H1 (cell line): ENCODE data around the gene CCDC178. TPM values are rescaled to one million over a fixed set of nuclear protein-coding genes. Genes with fewer than 3 reads are reported as not detected.

Experiments used
- CTCF ChIA-PET: fragments of 300-600 bp; sonication (Branson Sonifier 250); formaldehyde crosslinking; loops from one replicate; lab custom pipeline; 2021; ENCODE audit not compliant: partially characterized antibody; lab: Charles Lee
- POLR2A ChIA-PET: fragments of 300-600 bp; sonication (Branson Sonifier 250); formaldehyde crosslinking; loops from one replicate; lab custom pipeline; 2021; ENCODE audit warnings: inconsistent platforms; ENCODE audit not compliant: partially characterized antibody; lab: Charles Lee
- DNase-seq, 2 experiments: peaks; one replicate each; pipeline versions ENCODE4 v3.0.0 to v3.0.0-alpha.2; 2010 to 2022; ENCODE audit warnings: low spot score in 2 of 2, low read depth in 1 of 2, mixed read lengths in 1 of 2
- FAIRE-seq: peaks from 2 replicates; lab custom pipeline; 2011; peaks lifted over from hg19 to GRCh38; lab: Jason Lieb, UNC
- H2AFZ ChIP-seq: 2 replicates; pipeline ENCODE4 v1.8.1; 2012; ENCODE audit warnings: low read length, inconsistent platforms
- H2AK5ac ChIP-seq: 2 replicates; pipeline ENCODE4 v1.6.1; 2013; ENCODE audit warnings: low read depth, low read length
- H2BK120ac ChIP-seq: replicated peaks from 2 replicates; pipeline ENCODE3; 2013; ENCODE audit warnings: low read depth, low read length, inconsistent platforms
- H2BK12ac ChIP-seq: 2 replicates; pipeline ENCODE4 v1.6.1; 2013; ENCODE audit warnings: low read depth, low read length
- H2BK15ac ChIP-seq: 2 replicates; pipeline ENCODE4 v1.6.1; 2013; ENCODE audit warnings: low read length
- H2BK20ac ChIP-seq: 2 replicates; pipeline ENCODE4 v1.6.1; 2013; ENCODE audit warnings: low read length
- H2BK5ac ChIP-seq: 2 replicates; pipeline ENCODE4 v1.6.1; 2013; ENCODE audit warnings: low read depth, low read length
- H3K14ac ChIP-seq: 2 replicates; pipeline ENCODE4 v1.6.1; 2013; ENCODE audit warnings: inconsistent platforms; ENCODE audit not compliant: insufficient read length
- H3K18ac ChIP-seq: 2 replicates; pipeline ENCODE4 v1.6.1; 2013; ENCODE audit warnings: low read length; ENCODE audit errors: extremely low read depth
- H3K23ac ChIP-seq: 2 replicates; pipeline ENCODE4 v1.6.1; 2013; ENCODE audit warnings: inconsistent platforms; ENCODE audit not compliant: insufficient read length
- H3K23me2 ChIP-seq: 2 replicates; pipeline ENCODE4 v1.6.1; 2013; ENCODE audit warnings: low read depth, low read length
- H3K27ac ChIP-seq: 2 replicates; pipeline ENCODE4 v1.6.1; 2011; ENCODE audit warnings: low read depth, low read length, inconsistent platforms
- H3K27me3 ChIP-seq, 4 experiments: replicated peaks in 1 of 4; 1 replicate in 1 of 4; 2 replicates in 3 of 4; pipeline versions ENCODE4 v1.6.1 to v1.8.1; 2011 to 2013; ENCODE audit warnings: low read length in 3 of 4, mild to moderate bottlenecking in 3 of 4, inconsistent platforms in 2 of 4, mixed read lengths in 2 of 4, moderate library complexity in 1 of 4; ENCODE audit not compliant: control insufficient read depth in 3 of 4, insufficient read depth in 3 of 4; ENCODE audit errors: extremely low read depth in 1 of 4
- H3K36me3 ChIP-seq, 4 experiments: 2 replicates each; pipeline versions ENCODE4 v1.6.1 to v1.8.1; 2011 to 2013; ENCODE audit warnings: mild to moderate bottlenecking in 4 of 4, low read length in 3 of 4, moderate library complexity in 2 of 4, control low read depth in 1 of 4, inconsistent platforms in 1 of 4; ENCODE audit not compliant: insufficient read depth in 4 of 4, control insufficient read depth in 2 of 4
- H3K4ac ChIP-seq: replicated peaks from 2 replicates; pipeline ENCODE3; 2013; ENCODE audit warnings: low read length, low read depth, mixed read lengths, inconsistent platforms; ENCODE audit not compliant: insufficient read length
- H3K4me1 ChIP-seq, 4 experiments: replicated peaks in 1 of 4; 1 replicate in 1 of 4; 2 replicates in 3 of 4; pipeline versions ENCODE4 v1.6.1 to v1.8.1; 2011 to 2013; ENCODE audit warnings: low read length in 3 of 4, inconsistent platforms in 2 of 4, mixed read lengths in 1 of 4; ENCODE audit not compliant: insufficient read depth in 4 of 4, control insufficient read depth in 3 of 4
- H3K4me2 ChIP-seq, 2 experiments: 2 replicates each; pipeline versions ENCODE4 v1.6.1 to v1.8.1; 2011 to 2013; ENCODE audit warnings: low read depth in 2 of 2, low read length in 2 of 2, control low read depth in 1 of 2, inconsistent platforms in 1 of 2, mild to moderate bottlenecking in 1 of 2; ENCODE audit not compliant: insufficient read depth in 1 of 2
- H3K4me3 ChIP-seq, 4 experiments: fragments of 200-600, 300-600 bp in 1 of 4; sonication (generic), shearing (Covaris generic), sonication (Bioruptor Twin) in 1 of 4; 2 replicates each; pipeline versions ENCODE4 v1.5.1 to v1.8.1; 2011 to 2016; ENCODE audit warnings: low read length in 4 of 4, low read depth in 3 of 4, control low read depth in 2 of 4, inconsistent platforms in 2 of 4, mild to moderate bottlenecking in 2 of 4, mixed read lengths in 1 of 4, moderate library complexity in 1 of 4; ENCODE audit not compliant: insufficient read depth in 2 of 4; ENCODE audit errors: extremely low read depth in 1 of 4
- H3K56ac ChIP-seq: replicated peaks from 2 replicates; pipeline ENCODE3; 2013; ENCODE audit warnings: low read depth, mild to moderate bottlenecking, mixed read lengths, low read length, inconsistent platforms; ENCODE audit not compliant: insufficient read length
- H3K79me1 ChIP-seq: 2 replicates; pipeline ENCODE4 v1.6.1; 2013; ENCODE audit warnings: low read depth, low read length, control low read depth
- H3K79me2 ChIP-seq, 2 experiments: 2 replicates each; pipeline versions ENCODE4 v1.6.1 to v1.8.1; 2012 to 2013; ENCODE audit warnings: low read length in 2 of 2, mild to moderate bottlenecking in 2 of 2, inconsistent platforms in 1 of 2; ENCODE audit not compliant: insufficient read depth in 2 of 2, control insufficient read depth in 1 of 2
- H3K9ac ChIP-seq, 4 experiments: replicated peaks in 1 of 4; 1 replicate in 1 of 4; 2 replicates in 3 of 4; pipeline versions ENCODE4 v1.6.1 to v1.8.1; 2011 to 2013; ENCODE audit warnings: low read depth in 3 of 4, low read length in 3 of 4, control low read depth in 2 of 4, mild to moderate bottlenecking in 2 of 4, moderate library complexity in 2 of 4, inconsistent platforms in 1 of 4; ENCODE audit errors: extremely low read depth in 1 of 4
- H3K9me3 ChIP-seq, 2 experiments: 2 replicates each; pipeline versions ENCODE4 v1.6.1 to v1.8.1; 2012 to 2013; ENCODE audit warnings: mild to moderate bottlenecking in 2 of 2, moderate library complexity in 2 of 2, control low read depth in 1 of 2, inconsistent platforms in 1 of 2, low read depth in 1 of 2, low read length in 1 of 2, mixed read lengths in 1 of 2; ENCODE audit not compliant: insufficient read depth in 2 of 2
- H4K20me1 ChIP-seq, 2 experiments: replicated peaks in 1 of 2; 2 replicates each; pipeline versions ENCODE3 to v1.8.1; 2011 to 2013; ENCODE audit warnings: inconsistent platforms in 2 of 2, low read length in 2 of 2, mild to moderate bottlenecking in 1 of 2; ENCODE audit not compliant: insufficient read depth in 2 of 2, control insufficient read depth in 1 of 2
- H4K5ac ChIP-seq: 2 replicates; pipeline ENCODE4 v1.6.1; 2013; ENCODE audit warnings: low read length, low read depth, mixed read lengths, inconsistent platforms; ENCODE audit not compliant: insufficient read length
- H4K8ac ChIP-seq: 2 replicates; pipeline ENCODE4 v1.8.0; 2013; ENCODE audit warnings: mild to moderate bottlenecking, moderate library complexity, low read length, inconsistent platforms; ENCODE audit not compliant: insufficient read depth; ENCODE audit errors: extremely low read depth
- H4K91ac ChIP-seq: replicated peaks from 2 replicates; pipeline ENCODE3; 2013; ENCODE audit warnings: low read length, mixed read lengths, inconsistent platforms; ENCODE audit not compliant: insufficient read length
- BACH1 ChIP-seq: IDR thresholded peaks from 2 replicates; pipeline ENCODE4 v1.6.1; 2012; ENCODE audit warnings: low read length, improper control_type of control experiment
- CREB1 ChIP-seq: IDR thresholded peaks from 2 replicates; pipeline ENCODE4 v1.6.1; 2012; ENCODE audit warnings: inconsistent platforms
- EGR1 ChIP-seq: IDR thresholded peaks from 2 replicates; pipeline ENCODE4 v1.6.1; 2011; ENCODE audit warnings: low read depth, low read length, borderline replicate concordance
- EZH2 ChIP-seq: fragments of 200-600 bp; sonication (generic); IDR thresholded peaks from 2 replicates; pipeline ENCODE4 v1.7.1; 2012; ENCODE audit warnings: low read depth, mild to moderate bottlenecking, moderate library complexity, low read length, inconsistent platforms; ENCODE audit not compliant: severe bottlenecking
- FOSL1 ChIP-seq: IDR thresholded peaks from 2 replicates; pipeline ENCODE4 v1.6.1; 2011; ENCODE audit warnings: mild to moderate bottlenecking, low read depth, low read length, moderate library complexity; ENCODE audit not compliant: insufficient read depth
- KDM1A ChIP-seq: fragments of 200-600, 300-600 bp; sonication (generic); IDR thresholded peaks from 2 replicates; pipeline ENCODE4 v1.7.1; 2016; ENCODE audit warnings: mild to moderate bottlenecking, low read length, borderline replicate concordance
- KDM5A ChIP-seq: fragments of 200-600 bp; IDR thresholded peaks from 2 replicates; pipeline ENCODE4 v1.7.1; 2012; ENCODE audit warnings: mild to moderate bottlenecking, low read length, inconsistent platforms, mixed read lengths
- MAX ChIP-seq: IDR thresholded peaks from 2 replicates; pipeline ENCODE4 v1.6.1; 2012; ENCODE audit warnings: inconsistent platforms
- POLR2AphosphoS5 ChIP-seq: IDR thresholded peaks from 2 replicates; pipeline ENCODE4 v1.6.1; 2011; ENCODE audit warnings: low read depth, low read length
- POU5F1 ChIP-seq: IDR thresholded peaks from 2 replicates; pipeline ENCODE4 v1.6.1; 2011; ENCODE audit warnings: low read depth, mild to moderate bottlenecking, low read length, moderate library complexity
- RBBP5 ChIP-seq: IDR thresholded peaks from 2 replicates; pipeline ENCODE4 v1.7.1; 2012; ENCODE audit warnings: low read depth, mild to moderate bottlenecking, inconsistent platforms, low read length, moderate library complexity, borderline replicate concordance
- SP2 ChIP-seq: IDR thresholded peaks from 2 replicates; pipeline ENCODE4 v1.6.1; 2012; ENCODE audit warnings: mild to moderate bottlenecking, low read length, inconsistent platforms
- WGBS, 2 experiments: shearing (Covaris generic) in 1 of 2; methylation state at CpG; one replicate each; pipeline versions ENCODE4 v1.1.6 to v1.1.7; 2013 to 2015; ENCODE audit warnings: low lambda C conversion rate in 2 of 2, mixed read lengths in 2 of 2, inconsistent platforms in 1 of 2, low coverage in 1 of 2, missing lambda C conversion rate in 1 of 2; ENCODE audit not compliant: insufficient replicate concordance in 2 of 2, insufficient coverage in 1 of 2, insufficient read length in 1 of 2; ENCODE audit errors: extremely low coverage in 1 of 2, missing lambda C conversion rate in 1 of 2; 5-methylcytosine and 5-hydroxymethylcytosine counted together
- polyA plus RNA-seq, 7 experiments: library from polyadenylated mRNA; depleted of rRNA in 3 of 7; stranded (reverse) in 5 of 7; unstranded in 2 of 7; fragments of >200 nt in 5 of 7; fragments of 200-250 nt in 2 of 7; gene quantifications; 1 replicate in 5 of 7; 2 replicates in 1 of 7; 4 replicates in 1 of 7; pipeline versions ENCODE4 v1.2.1 to v1.2.3, GENCODE V29; 2011 to 2013; ENCODE audit warnings: missing spikeins in 2 of 7, mixed read lengths in 2 of 7
- total RNA-seq: library from RNA; stranded (reverse); fragmentation: NEBNext Ultra II Directional; extraction: Animal tissue kit (Norgen Biotek cat#: 25700); gene quantifications from 2 replicates; pipeline ENCODE4 v1.2.1, GENCODE V29; 2021
- TF ChIP-seq, protein P1 (sequence below), 3 experiments: IDR thresholded peaks; 1 replicate in 2 of 3; 2 replicates in 1 of 3; pipeline versions ENCODE4 v1.5.1 to v1.6.1; 2011; ENCODE audit warnings: low read length in 3 of 3, mild to moderate bottlenecking in 3 of 3, inconsistent platforms in 2 of 3, low read depth in 1 of 3, moderate library complexity in 1 of 3; ENCODE audit not compliant: insufficient read depth in 1 of 3; ENCODE audit errors: control extremely low read depth in 1 of 3

The CCDC178 gene
- total and polyA plus RNA-seq, 2 of the 8 experiments (the other 6 are each of a cell fraction or from before 2014, with no cell fraction given), result not detected

DNA sequence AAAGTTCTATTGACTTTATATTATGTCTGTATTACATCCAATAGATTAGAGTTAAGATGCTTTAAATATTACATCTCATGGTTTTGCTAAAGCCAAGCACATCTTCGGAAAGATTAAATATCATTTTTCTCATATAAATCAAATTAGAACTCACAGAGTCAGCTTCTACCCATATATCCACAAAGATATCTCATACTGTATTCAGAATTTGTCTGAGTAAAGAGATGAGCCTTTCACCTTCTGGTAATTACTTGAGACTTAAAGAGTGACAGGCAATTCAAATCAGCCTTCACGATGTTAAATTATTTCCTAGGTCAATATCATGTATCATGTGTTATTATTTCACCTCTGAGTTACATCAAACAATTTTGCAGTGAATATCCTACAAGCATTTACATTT, 13.0 kb downstream of the CCDC178 start:
- H3K18ac ChIP-seq, result no peak overlapping the region
- H3K36me3 ChIP-seq, result no peaks in the 10 kb centered on the region
- H3K4me3 ChIP-seq, result no peak overlapping the region
- ChIA-PET POLR2A (no interaction called here), CTCF (interaction anchor here (0.5 to 2.0 kb wide), 3 partner anchors 10 to 196 kb away, joined by 3 to 4 read pairs (median 4); no protein-coding TSS in a partner anchor)
- H2AFZ ChIP-seq, result no peak overlapping the region
- no peak overlapping the region for H3K14ac ChIP-seq
- no peak overlapping the region for H2BK120ac ChIP-seq
- no peaks in the 10 kb centered on the region for H3K79me2 ChIP-seq
- FAIRE-seq, result no peak
- no peaks in the 10 kb centered on the region for H4K20me1 ChIP-seq
- H4K5ac ChIP-seq, result no peak overlapping the region
- H3K4ac ChIP-seq, result no peak overlapping the region
- no peak overlapping the region for H4K91ac ChIP-seq
- no peak overlapping the region for H3K23ac ChIP-seq
- no peaks in the 10 kb centered on the region for H3K79me1 ChIP-seq
- no peak overlapping the region for H2BK20ac ChIP-seq
- no peak overlapping the region for H4K8ac ChIP-seq
- H3K4me2 ChIP-seq, result no peak overlapping the region
- no peaks in the 10 kb centered on the region for H3K27me3 ChIP-seq
- H3K27ac ChIP-seq, result no peak overlapping the region
- H2AK5ac ChIP-seq, result no peak overlapping the region
- no peak overlapping the region for H3K9ac ChIP-seq
- WGBS, 2 experiments, result 90% methylated on average over 2 of the region's 2 CpGs; no CpG with 5 or more reads in 1 of the 2 experiments
- no peak overlapping the region for H2BK12ac ChIP-seq
- no peak for DNase-seq
- no peaks in the 10 kb centered on the region for H3K4me1 ChIP-seq
- H2BK5ac ChIP-seq, result no peak overlapping the region
- no peak overlapping the region for H2BK15ac ChIP-seq
- peaks cover 2% of the 10 kb centered on the region; the same call in 1 of the 2 replicates for H3K23me2 ChIP-seq
- no peaks in the 10 kb centered on the region for H3K9me3 ChIP-seq
- no peak overlapping the region for H3K56ac ChIP-seq
- TF ChIP-seq POLR2AphosphoS5 (no peak), MAX (no peak), EZH2 (no peak), KDM5A (no peak), SP2 (no peak), KDM1A (no peak), EGR1 (no peak), BACH1 (no peak), POU5F1 (no peak), CREB1 (no peak), RBBP5 (no peak), FOSL1 (no peak)
- TF ChIP-seq, protein P1, sequence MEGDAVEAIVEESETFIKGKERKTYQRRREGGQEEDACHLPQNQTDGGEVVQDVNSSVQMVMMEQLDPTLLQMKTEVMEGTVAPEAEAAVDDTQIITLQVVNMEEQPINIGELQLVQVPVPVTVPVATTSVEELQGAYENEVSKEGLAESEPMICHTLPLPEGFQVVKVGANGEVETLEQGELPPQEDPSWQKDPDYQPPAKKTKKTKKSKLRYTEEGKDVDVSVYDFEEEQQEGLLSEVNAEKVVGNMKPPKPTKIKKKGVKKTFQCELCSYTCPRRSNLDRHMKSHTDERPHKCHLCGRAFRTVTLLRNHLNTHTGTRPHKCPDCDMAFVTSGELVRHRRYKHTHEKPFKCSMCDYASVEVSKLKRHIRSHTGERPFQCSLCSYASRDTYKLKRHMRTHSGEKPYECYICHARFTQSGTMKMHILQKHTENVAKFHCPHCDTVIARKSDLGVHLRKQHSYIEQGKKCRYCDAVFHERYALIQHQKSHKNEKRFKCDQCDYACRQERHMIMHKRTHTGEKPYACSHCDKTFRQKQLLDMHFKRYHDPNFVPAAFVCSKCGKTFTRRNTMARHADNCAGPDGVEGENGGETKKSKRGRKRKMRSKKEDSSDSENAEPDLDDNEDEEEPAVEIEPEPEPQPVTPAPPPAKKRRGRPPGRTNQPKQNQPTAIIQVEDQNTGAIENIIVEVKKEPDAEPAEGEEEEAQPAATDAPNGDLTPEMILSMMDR (IDR thresholded peaks at IDR 0.05; ENCODE audit: control extremely low read depth in 1 of 3, insufficient read depth in 1 of 3, low read depth in 1 of 3, low read length in 3 of 3), result no peak
